Measurements from ENCODE around the gene SLC27A2. TPM values are rescaled to one million over a fixed set of nuclear protein-coding genes. Genes with fewer than 3 reads are reported as not detected.
A peak's percentile ranks its signal among the peaks of the same experiment; 100 is the strongest.

SLC27A2 gene
- total RNA-seq, 2 experiments from 2014 or later = 36.4 to 54.0 TPM

DNA sequence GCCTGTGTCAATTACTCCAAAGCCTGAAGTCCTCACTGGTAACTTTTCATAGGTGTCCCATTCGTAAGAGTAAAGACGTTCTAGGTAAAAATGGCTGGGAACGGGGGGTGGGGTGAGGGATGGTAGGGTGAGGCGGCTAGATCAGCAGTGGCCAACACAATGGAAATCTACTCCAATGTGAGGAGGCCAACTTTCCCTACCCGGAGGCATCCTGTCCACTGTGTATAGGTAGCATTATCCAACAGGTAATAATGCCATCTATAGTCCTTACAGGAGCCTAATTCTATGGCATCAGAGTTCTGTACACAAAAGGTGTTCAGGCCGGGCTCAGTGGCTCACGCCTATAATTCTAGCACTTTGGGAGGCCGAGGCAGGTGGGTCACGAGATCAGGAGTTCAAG is 54.4 kb downstream of the SLC27A2 start:
- CTCF ChIA-PET = interaction anchor here (0.8 to 1.5 kb wide), 2 partner anchors 26 to 298 kb away, joined by 3 to 4 read pairs; no protein-coding TSS in a partner anchor
- no peak for ATAC-seq
- H3K27me3 Mint-ChIP-seq = no peaks in the 10 kb centered on the region
- no peak overlapping the region for H3K4me3 Mint-ChIP-seq
- peak; percentile 29 for DNase-seq
- H3K36me3 Mint-ChIP-seq = peaks cover 38% of the 10 kb centered on the region
- no peak overlapping the region for H3K27ac Mint-ChIP-seq
- H3K4me1 Mint-ChIP-seq = peaks cover 22% of the 10 kb centered on the region
- no peaks in the 10 kb centered on the region for H3K9me3 Mint-ChIP-seq (ENCODE audit: low read depth)

GRCh38 chr15:50238255-50238654 is 56.3 kb downstream of the SLC27A2 start:
- Mint-ChIP-seq H3K4me3 (no peak overlapping the region), H3K27ac (no peak overlapping the region), H3K9me3 (ENCODE audit: low read depth) (no peaks in the 10 kb centered on the region), H3K27me3 (no peaks in the 10 kb centered on the region), H3K36me3 (peaks cover 28% of the 10 kb centered on the region), H3K4me1 (peaks cover 25% of the 10 kb centered on the region)
- DNase-seq = peak; percentile 23
- ATAC-seq = no peak
- CTCF ChIA-PET = interaction anchor here (1.0 kb wide), 1 partner anchor 1064 kb away, joined by 3 read pairs; no protein-coding TSS in a partner anchor

GRCh38 chr15:50241684-50242450 is 59.9 kb downstream of the SLC27A2 start:
- Mint-ChIP-seq H3K36me3 (peaks cover 17% of the 10 kb centered on the region), H3K27ac (peak overlapping the region; percentile 69), H3K4me1 (peaks cover 31% of the 10 kb centered on the region), H3K9me3 (ENCODE audit: low read depth) (no peaks in the 10 kb centered on the region), H3K27me3 (no peaks in the 10 kb centered on the region), H3K4me3 (no peak overlapping the region)
- CTCF ChIA-PET = interaction anchor here (0.8 to 2.1 kb wide), 7 partner anchors 9 to 74 kb away, joined by 3 to 13 read pairs (median 5); no protein-coding TSS in a partner anchor
- no peak for DNase-seq
- ATAC-seq = peak; percentile 82

DNA sequence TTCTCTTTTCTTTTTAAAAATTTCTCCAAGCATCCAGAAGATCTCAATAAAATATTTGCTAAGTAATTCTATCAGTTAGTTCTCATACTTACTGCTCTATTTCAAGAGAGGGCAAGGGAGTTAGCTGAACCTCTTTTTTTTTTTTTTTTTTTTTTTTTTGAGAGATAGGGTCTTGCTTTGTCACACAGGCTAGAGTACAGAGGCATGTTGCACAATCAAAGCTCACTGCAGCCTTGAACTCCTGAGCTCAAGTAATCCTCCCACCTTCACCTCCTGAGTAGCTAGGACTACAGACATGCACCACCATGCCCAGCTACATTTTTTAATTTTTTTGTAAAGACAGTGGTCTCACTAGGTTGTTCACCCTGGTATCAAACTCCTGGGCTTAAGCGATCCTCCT is 62.2 kb downstream of the SLC27A2 start:
- no peak for ATAC-seq
- peaks cover 14% of the 10 kb centered on the region for H3K36me3 Mint-ChIP-seq
- no peaks in the 10 kb centered on the region for H3K9me3 Mint-ChIP-seq (ENCODE audit: low read depth)
- no peak overlapping the region for H3K4me3 Mint-ChIP-seq
- CTCF ChIA-PET = interaction anchor here (1.0 to 1.7 kb wide), 2 partner anchors 13 to 18 kb away, joined by 3 to 4 read pairs; no protein-coding TSS in a partner anchor
- peaks cover 52% of the 10 kb centered on the region for H3K4me1 Mint-ChIP-seq
- DNase-seq = no peak
- H3K27me3 Mint-ChIP-seq = no peaks in the 10 kb centered on the region
- H3K27ac Mint-ChIP-seq = no peak overlapping the region

- Mint-ChIP-seq H3K27me3 (no peaks in the 10 kb centered on the region), H3K4me1 (peaks cover 57% of the 10 kb centered on the region), H3K36me3 (peaks cover 16% of the 10 kb centered on the region), H3K4me3 (no peak overlapping the region), H3K27ac (no peak overlapping the region), H3K9me3 (ENCODE audit: low read depth) (no peaks in the 10 kb centered on the region)
- no peak for ATAC-seq
- CTCF ChIA-PET = interaction anchor here (1.0 to 1.4 kb wide), 3 partner anchors 13 to 106 kb away, joined by 3 to 5 read pairs (median 3); no protein-coding TSS in a partner anchor
- no peak for DNase-seq
These were observed 63.1 kb downstream of the SLC27A2 start for GRCh38 chr15:50244959-50245624.

DNA sequence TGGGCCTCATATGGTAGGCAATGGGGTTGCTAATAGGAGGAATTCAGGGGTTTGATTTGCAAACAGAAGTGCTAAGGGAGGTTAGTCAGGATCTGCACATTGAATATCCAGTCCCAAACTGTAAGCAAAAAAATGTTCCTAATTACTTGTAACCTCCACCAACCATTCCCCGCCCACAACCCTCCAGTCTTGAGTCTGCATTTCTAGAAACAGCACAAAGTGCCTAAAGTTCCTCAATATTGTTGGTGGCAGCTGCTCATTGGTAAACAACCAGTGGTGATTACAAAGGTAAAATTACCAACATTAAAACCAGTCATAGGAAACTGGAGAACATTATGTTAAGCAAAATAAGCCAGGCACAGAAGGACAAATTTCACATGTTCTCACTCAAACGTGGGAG is 64.6 kb downstream of the SLC27A2 start:
- H3K27me3 Mint-ChIP-seq = no peaks in the 10 kb centered on the region
- H3K27ac Mint-ChIP-seq = no peak overlapping the region
- no peaks in the 10 kb centered on the region for H3K9me3 Mint-ChIP-seq (ENCODE audit: low read depth)
- no peak for DNase-seq
- no peak for ATAC-seq
- H3K36me3 Mint-ChIP-seq = peaks cover 14% of the 10 kb centered on the region
- peaks cover 56% of the 10 kb centered on the region for H3K4me1 Mint-ChIP-seq
- H3K4me3 Mint-ChIP-seq = no peak overlapping the region
- CTCF ChIA-PET = interaction anchor here (1.0 to 5.9 kb wide), 2 partner anchors 13 to 63 kb away, joined by 4 to 77 read pairs; no protein-coding TSS in a partner anchor

- Mint-ChIP-seq H3K9me3 (ENCODE audit: low read depth) (no peaks in the 10 kb centered on the region), H3K36me3 (peaks cover 14% of the 10 kb centered on the region), H3K27me3 (no peaks in the 10 kb centered on the region), H3K4me3 (peak overlapping the region; percentile 74), H3K27ac (peak overlapping the region; percentile 96), H3K4me1 (peaks cover 55% of the 10 kb centered on the region)
- CTCF ChIA-PET = interaction anchor here (1.0 to 5.9 kb wide), 6 partner anchors 12 to 660 kb away, joined by 3 to 77 read pairs (median 6); no protein-coding TSS in a partner anchor
- DNase-seq (peak; percentile 89), ATAC-seq (peak; percentile 98)
These were observed 66.0 kb downstream of the SLC27A2 start for GRCh38 chr15:50247819-50248655.

GRCh38 chr15:50248994-50249582 is 67.1 kb downstream of the SLC27A2 start:
- peak overlapping the region; percentile 74 for H3K4me3 Mint-ChIP-seq
- CTCF ChIA-PET = interaction anchor here (0.8 to 5.9 kb wide), 9 partner anchors 10 to 659 kb away, joined by 3 to 77 read pairs (median 4); partner anchors contain the start of gene GABPB1

DNA sequence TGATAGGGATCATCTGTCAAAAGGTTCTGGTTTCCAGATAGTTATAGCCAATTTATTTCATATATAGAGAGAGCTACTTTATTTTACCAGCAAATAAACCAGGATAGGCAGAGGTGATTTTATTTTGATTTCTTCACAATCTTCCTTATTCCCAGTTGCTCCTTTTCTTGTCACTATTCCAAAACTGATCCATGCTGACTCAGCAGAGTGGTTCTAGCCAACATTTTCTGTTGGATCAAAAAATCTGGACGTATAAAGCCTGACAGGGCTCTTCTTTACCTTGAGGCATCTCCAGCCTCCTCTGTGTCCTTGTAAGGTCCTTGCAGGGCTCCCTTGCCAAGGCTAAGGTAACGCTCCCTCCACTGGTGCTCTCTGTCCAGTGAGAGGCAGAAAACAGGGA is 67.7 kb downstream of the SLC27A2 start:
- peaks cover 55% of the 10 kb centered on the region for H3K4me1 Mint-ChIP-seq
- H3K4me3 Mint-ChIP-seq = no peak overlapping the region

More at GRCh38 chr15:50248994-50249582, 67.1 kb downstream of the SLC27A2 start:
- Mint-ChIP-seq H3K27me3 (no peaks in the 10 kb centered on the region), H3K9me3 (ENCODE audit: low read depth) (no peaks in the 10 kb centered on the region), H3K36me3 (peaks cover 11% of the 10 kb centered on the region), H3K4me1 (peaks cover 55% of the 10 kb centered on the region), H3K27ac (peak overlapping the region; percentile 96)
- ATAC-seq (peak; percentile 7), DNase-seq (peak; percentile 35)

GRCh38 chr15:50250760-50251394 is 68.9 kb downstream of the SLC27A2 start:
- ATAC-seq = no peak
- Mint-ChIP-seq H3K27ac (no peak overlapping the region), H3K27me3 (no peaks in the 10 kb centered on the region), H3K4me1 (peaks cover 55% of the 10 kb centered on the region), H3K36me3 (peaks cover 8% of the 10 kb centered on the region), H3K4me3 (no peak overlapping the region), H3K9me3 (ENCODE audit: low read depth) (no peaks in the 10 kb centered on the region)
- CTCF ChIA-PET = interaction anchor here (1.1 to 5.9 kb wide), 3 partner anchors 9 to 38 kb away, joined by 3 to 77 read pairs (median 4); partner anchors contain the start of gene HDC
- no peak for DNase-seq

More for the DNA sequence above, 67.7 kb downstream of the SLC27A2 start:
- Mint-ChIP-seq H3K36me3 (peaks cover 9% of the 10 kb centered on the region), H3K27me3 (no peaks in the 10 kb centered on the region), H3K27ac (peak overlapping the region; percentile 96), H3K9me3 (ENCODE audit: low read depth) (no peaks in the 10 kb centered on the region)
- ATAC-seq = no peak
- CTCF ChIA-PET = interaction anchor here (1.3 to 5.9 kb wide), 6 partner anchors 10 to 105 kb away, joined by 3 to 77 read pairs (median 4); partner anchors contain the start of gene GABPB1
- no peak for DNase-seq

GRCh38 chr15:50251638-50252182 is 69.7 kb downstream of the SLC27A2 start:
- CTCF ChIA-PET = interaction anchor here (1.1 to 5.9 kb wide), 3 partner anchors 8 to 37 kb away, joined by 3 to 77 read pairs (median 4); partner anchors contain the start of gene HDC
- Mint-ChIP-seq H3K27ac (no peak overlapping the region), H3K27me3 (no peaks in the 10 kb centered on the region), H3K4me3 (no peak overlapping the region), H3K9me3 (ENCODE audit: low read depth) (no peaks in the 10 kb centered on the region), H3K36me3 (peaks cover 4% of the 10 kb centered on the region), H3K4me1 (peaks cover 51% of the 10 kb centered on the region)
- ATAC-seq (no peak), DNase-seq (no peak)

All from activated CD8-positive, alpha-beta memory T cell treated with anti-CD3 and anti-CD28 coated beads, Interleukin-2, amount 10 ng/mL, durations not matched to agents 7 days and 5 days (primary cell).